Loucy (cell line): ENCODE measurements around the gene SUSD3.

Experiments
- CTCF ChIP-seq: fragments of 200-600 bp; sonication (generic); conservative IDR thresholded peaks from 2 replicates; pipeline ENCODE4 v1.5.1; 2014; ENCODE audit warnings: mild to moderate bottlenecking, antibody characterized with exemption, low read length
- EZH2phosphoT487 ChIP-seq: fragments of 200-600 bp; IDR thresholded peaks from 2 replicates; pipeline ENCODE4 v1.6.1; 2018; ENCODE audit warnings: antibody characterized with exemption, mild to moderate bottlenecking, moderate library complexity, borderline replicate concordance

DNA sequence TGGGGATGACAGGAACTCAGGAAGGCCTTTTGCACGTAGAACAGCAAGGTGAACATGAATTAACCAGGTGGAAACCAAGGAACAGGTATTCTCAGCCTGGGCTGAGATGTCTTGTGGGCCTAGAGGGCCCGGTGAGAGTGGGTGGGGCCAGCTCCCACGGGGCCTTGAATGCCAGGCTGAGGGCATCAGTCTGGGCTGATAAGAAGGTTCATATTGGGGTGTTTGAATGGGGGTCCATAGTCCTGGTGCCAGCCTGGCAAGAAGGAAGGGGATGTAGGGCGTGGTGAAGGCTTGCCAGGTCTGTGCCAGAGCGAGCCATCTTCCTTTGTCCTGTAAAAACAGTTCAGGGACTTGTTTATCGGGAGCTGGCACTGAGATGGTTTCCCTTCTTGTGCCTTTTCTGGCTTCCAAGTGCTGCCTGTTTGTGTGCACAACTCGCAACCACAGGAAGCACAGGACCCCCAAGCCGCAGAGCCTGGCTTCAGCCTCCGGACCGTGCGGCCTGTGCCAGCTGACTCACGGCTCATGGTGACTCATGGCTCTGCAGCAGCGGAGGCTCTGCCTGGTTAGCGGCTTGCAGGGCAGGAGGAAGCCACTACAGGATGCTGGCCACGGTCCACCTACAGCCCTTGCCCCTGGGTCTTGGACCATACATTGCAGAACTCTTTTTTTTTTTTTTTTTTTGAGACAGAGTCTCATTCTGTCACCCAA lies 39.9 kb downstream of the SUSD3 start:
- TF ChIP-seq CTCF (no peak), EZH2phosphoT487 (no peak)
